Kidney glomerular epithelial cell (primary cell): ENCODE data around the gene BICC1.

Experiments used
- DNase-seq: peaks from one replicate; lab custom pipeline; 2025; lab: John Stamatoyannopoulos, UW

The BICC1 gene

GRCh38 chr10:58515291-58515941 is 2.7 kb downstream of the BICC1 start:
- peak; percentile 44 for DNase-seq

- peak; percentile 94 for DNase-seq
These were observed 3.4 kb downstream of the BICC1 start for GRCh38 chr10:58516119-58516518.

- DNase-seq, result no peak
These were observed 4.0 kb downstream of the BICC1 start for GRCh38 chr10:58516671-58517070.

- DNase-seq, result peak; percentile 83
These were observed 4.4 kb downstream of the BICC1 start for GRCh38 chr10:58517081-58517480.

- no peak for DNase-seq
These were observed 5.1 kb downstream of the BICC1 start for GRCh38 chr10:58517491-58518355.

- DNase-seq, result peak; percentile 78
These were observed 6.1 kb downstream of the BICC1 start for GRCh38 chr10:58518775-58519174.

GRCh38 chr10:58529077-58529728 is 16.5 kb downstream of the BICC1 start:
- no peak for DNase-seq

GRCh38 chr10:58531084-58531695 is 18.5 kb downstream of the BICC1 start:
- DNase-seq, result peak; percentile 83

- DNase-seq, result no peak
These were observed 22.6 kb downstream of the BICC1 start for GRCh38 chr10:58535311-58535710.

- DNase-seq, result no peak
These were observed 30.5 kb downstream of the BICC1 start for GRCh38 chr10:58543141-58543540.

- no peak for DNase-seq
These were observed 31.5 kb downstream of the BICC1 start for GRCh38 chr10:58544135-58544534.

GRCh38 chr10:58545427-58545826 is 32.8 kb downstream of the BICC1 start:
- DNase-seq, result no peak

- DNase-seq, result no peak
These were observed 33.5 kb downstream of the BICC1 start for GRCh38 chr10:58546137-58546536.

GRCh38 chr10:58546722-58547445 is 34.2 kb downstream of the BICC1 start:
- DNase-seq, result no peak

- DNase-seq, result no peak
These were observed 35.3 kb downstream of the BICC1 start for GRCh38 chr10:58547963-58548362.

- DNase-seq, result peak; percentile 22
These were observed 41.6 kb downstream of the BICC1 start for GRCh38 chr10:58554316-58554715.

GRCh38 chr10:58555170-58555929 is 42.7 kb downstream of the BICC1 start:
- DNase-seq, result peak; percentile 89

GRCh38 chr10:58555930-58556311 is 43.2 kb downstream of the BICC1 start:
- DNase-seq, result peak; percentile 78

GRCh38 chr10:58556516-58557165 is 44.0 kb downstream of the BICC1 start:
- no peak for DNase-seq

GRCh38 chr10:58557714-58558113 is 45.0 kb downstream of the BICC1 start:
- DNase-seq, result no peak
